IPS-20b (cell line): ENCODE data around the gene SAC3D1.
A peak's percentile ranks its signal among the peaks of the same experiment; 100 is the strongest.

Source experiments
- H3K27ac ChIP-seq: one replicate; pipeline ENCODE4 v1.5.1; 2013; ENCODE audit warnings: low read length
- H3K27me3 ChIP-seq: 2 replicates; pipeline ENCODE4 v1.6.1; 2013; ENCODE audit warnings: mild to moderate bottlenecking, low read length, inconsistent platforms; ENCODE audit not compliant: insufficient read depth
- H3K36me3 ChIP-seq: 2 replicates; pipeline ENCODE4 v1.6.1; 2013; ENCODE audit warnings: low read depth, mild to moderate bottlenecking, inconsistent platforms, low read length, moderate library complexity; ENCODE audit not compliant: insufficient read depth
- H3K4me1 ChIP-seq: 2 replicates; pipeline ENCODE4 v1.6.1; 2013; ENCODE audit warnings: mild to moderate bottlenecking, control low read depth, inconsistent platforms, low read length, moderate library complexity; ENCODE audit not compliant: insufficient read depth
- H3K4me3 ChIP-seq: 2 replicates; pipeline ENCODE4 v1.5.1; 2013; ENCODE audit warnings: mild to moderate bottlenecking, low read length, inconsistent platforms
- H3K9ac ChIP-seq: 2 replicates; pipeline ENCODE4 v1.6.1; 2013; ENCODE audit warnings: low read depth, mild to moderate bottlenecking, inconsistent platforms, low read length, moderate library complexity
- H3K9me3 ChIP-seq: 2 replicates; pipeline ENCODE4 v1.6.1; 2013; ENCODE audit warnings: mild to moderate bottlenecking, low read depth, low read length, inconsistent platforms; ENCODE audit not compliant: insufficient read depth

Gene SAC3D1

DNA sequence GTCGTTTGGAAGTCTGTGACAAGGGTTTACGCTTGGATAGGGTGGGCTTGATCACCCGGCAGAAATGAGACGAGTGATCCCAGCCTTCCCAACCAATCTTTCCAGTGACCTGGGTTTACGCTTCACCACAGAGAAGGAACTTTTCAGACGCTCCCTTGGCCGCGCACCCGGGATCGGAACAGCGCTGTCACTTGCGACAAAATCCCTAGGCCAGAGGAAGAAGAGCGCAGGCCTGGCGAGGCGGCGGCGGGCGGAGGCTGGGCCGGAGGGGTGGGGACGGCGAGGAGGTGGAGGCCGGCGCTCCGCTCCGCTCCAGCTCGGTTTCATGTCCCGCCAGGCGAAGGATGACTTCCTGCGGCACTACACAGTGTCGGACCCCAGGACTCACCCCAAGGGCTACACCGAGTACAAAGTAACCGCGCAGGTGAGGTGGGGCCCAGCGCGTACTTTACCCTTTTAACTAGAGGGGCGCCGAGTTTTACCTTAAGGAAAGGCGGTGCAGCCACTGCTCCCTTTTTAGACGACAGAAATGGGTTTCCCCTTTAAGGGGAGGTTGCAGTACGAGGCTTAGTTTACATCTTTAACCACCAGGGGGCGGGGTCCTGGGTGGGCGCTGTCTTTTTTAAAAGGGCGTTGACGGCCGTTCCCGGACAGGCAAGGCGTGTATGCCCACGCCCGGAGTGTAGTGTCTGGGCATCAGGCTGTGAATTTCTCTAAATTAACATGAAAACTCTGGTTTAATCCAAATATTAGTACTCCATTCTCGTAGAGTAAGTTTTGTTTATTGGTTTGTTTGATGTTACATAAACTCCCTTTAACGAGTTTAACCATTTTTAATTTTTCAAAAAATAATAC lies 13.6 kb upstream of the SAC3D1 start, which contains the start of gene SNX15:
Gene SNX15 (plus strand): TSS at position 227 of the 855 bp plus-strand sequence. CDS start 99 bp downstream, at position 326.
- H3K27ac ChIP-seq = peak within 1 kb of the TSS; percentile 51
- H3K9me3 ChIP-seq = no peaks in the 10 kb centered on the region
- peak within 1 kb of the TSS; percentile 51; the same call in 1 of the 2 replicates for H3K9ac ChIP-seq
- peak within 1 kb of the TSS; percentile 66 for H3K4me3 ChIP-seq
- H3K27me3 ChIP-seq = no peaks in the 10 kb centered on the region
- peaks cover 5% of the 10 kb centered on the region; the same call in 1 of the 2 replicates for H3K4me1 ChIP-seq
- H3K36me3 ChIP-seq = no peaks in the 10 kb centered on the region

GRCh38 chr11:65032216-65032615 lies 8.8 kb upstream of the SAC3D1 start:
- Histone ChIP-seq H3K4me1 (peaks cover 5% of the 10 kb centered on the region; the same call in 1 of the 2 replicates), H3K4me3 (no peak overlapping the region), H3K36me3 (no peaks in the 10 kb centered on the region; the same call in 1 of the 2 replicates), H3K27me3 (no peaks in the 10 kb centered on the region), H3K9me3 (no peaks in the 10 kb centered on the region), H3K27ac (no peak overlapping the region), H3K9ac (no peak overlapping the region)

DNA sequence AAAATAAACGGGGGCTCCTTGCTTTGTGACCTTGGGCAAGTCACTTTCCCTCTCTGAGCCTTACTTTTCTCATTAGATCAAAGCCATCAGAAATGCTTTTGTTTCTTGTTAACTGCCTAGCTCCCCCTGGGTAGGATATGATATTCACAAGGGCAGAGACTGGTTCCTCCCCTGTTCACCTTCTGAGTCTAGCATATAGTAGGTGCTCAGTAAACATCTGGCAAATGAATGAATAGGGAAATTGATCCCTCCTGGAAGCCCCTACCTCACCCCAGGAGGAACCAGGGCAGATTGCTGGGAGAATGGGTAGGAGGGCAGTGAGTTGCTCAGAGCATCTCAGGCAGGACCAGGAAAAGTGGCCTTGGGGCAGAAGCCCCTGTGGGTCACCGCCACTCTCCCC lies 6.6 kb upstream of the SAC3D1 start:
- Histone ChIP-seq H3K9ac (no peak overlapping the region), H3K27me3 (no peaks in the 10 kb centered on the region), H3K9me3 (no peaks in the 10 kb centered on the region), H3K36me3 (peaks cover 7% of the 10 kb centered on the region), H3K4me3 (no peak overlapping the region), H3K4me1 (no peaks in the 10 kb centered on the region), H3K27ac (no peak overlapping the region)

DNA sequence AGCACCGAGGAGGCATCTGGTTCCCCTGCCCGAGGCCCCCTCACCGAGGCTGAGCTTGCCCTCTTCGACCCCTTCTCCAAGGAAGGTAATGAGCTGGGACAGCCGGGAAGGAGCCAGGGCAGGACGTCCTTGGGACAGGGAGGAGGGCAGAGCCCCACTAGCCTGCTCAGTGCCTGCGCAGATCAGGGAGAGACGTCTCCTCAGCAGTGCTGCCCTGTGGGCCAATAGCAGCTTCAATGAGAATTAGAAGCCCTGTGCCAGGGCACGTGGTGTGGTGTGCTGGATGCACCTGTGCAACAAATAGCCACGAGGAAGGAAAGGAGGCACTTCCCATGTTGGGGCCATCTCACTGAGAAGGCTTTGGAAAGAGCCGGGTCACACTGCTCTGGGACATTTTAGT lies 5.4 kb upstream of the SAC3D1 start:
- Histone ChIP-seq H3K27me3 (no peaks in the 10 kb centered on the region), H3K27ac (no peak overlapping the region), H3K9me3 (no peaks in the 10 kb centered on the region), H3K9ac (no peak overlapping the region), H3K36me3 (peaks cover 7% of the 10 kb centered on the region), H3K4me3 (no peak overlapping the region), H3K4me1 (no peaks in the 10 kb centered on the region)

GRCh38 chr11:65036931-65037330 lies 4.1 kb upstream of the SAC3D1 start:
- H3K4me1 ChIP-seq = no peaks in the 10 kb centered on the region
- H3K9ac ChIP-seq = no peak overlapping the region
- peaks cover 7% of the 10 kb centered on the region for H3K36me3 ChIP-seq
- H3K27ac ChIP-seq = no peak overlapping the region
- H3K4me3 ChIP-seq = no peak overlapping the region
- no peaks in the 10 kb centered on the region for H3K27me3 ChIP-seq
- H3K9me3 ChIP-seq = no peaks in the 10 kb centered on the region

DNA sequence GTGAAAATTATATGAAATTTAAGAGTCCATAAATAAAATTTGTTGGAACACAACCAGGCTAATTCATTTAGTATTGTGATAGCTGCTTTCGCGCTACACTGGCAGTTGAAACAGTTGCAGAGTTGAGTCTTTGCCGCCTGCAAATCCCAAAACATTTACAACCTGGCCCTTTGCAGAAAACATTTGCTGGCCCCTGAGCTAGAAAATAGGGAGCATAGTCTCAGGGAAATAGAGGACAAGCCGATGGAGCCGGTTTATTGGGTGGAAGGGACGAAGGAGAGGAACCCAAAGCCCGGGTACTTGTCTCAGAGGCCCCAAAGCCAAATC lies 527 bp upstream of the SAC3D1 start:
- Histone ChIP-seq H3K4me1 (no peaks in the 10 kb centered on the region), H3K9me3 (no peaks in the 10 kb centered on the region), H3K9ac (peak overlapping the region; percentile 74; the same call in 1 of the 2 replicates), H3K27ac (no peak overlapping the region), H3K27me3 (no peaks in the 10 kb centered on the region), H3K36me3 (peaks cover 29% of the 10 kb centered on the region), H3K4me3 (peak overlapping the region; percentile 91)

DNA sequence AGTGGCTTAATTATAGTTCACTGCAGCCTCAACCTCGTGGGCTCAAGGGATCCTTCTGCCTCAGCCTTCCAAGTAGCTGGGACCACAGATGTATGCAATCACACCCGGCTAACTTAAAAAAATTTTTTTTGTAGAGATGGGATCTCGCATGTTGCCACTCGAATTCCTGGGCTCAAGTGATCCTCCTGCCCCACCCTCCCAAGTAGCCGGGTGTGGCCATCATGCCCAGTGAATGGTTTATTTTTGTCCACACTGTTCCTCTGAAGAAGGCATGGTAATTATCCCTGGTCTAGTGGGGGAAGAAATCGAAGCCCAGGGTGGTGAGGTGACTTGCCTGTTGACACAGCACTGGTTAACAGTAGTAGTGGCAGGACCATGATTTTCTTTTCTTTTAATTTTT lies 1.9 kb downstream of the SAC3D1 start:
- Histone ChIP-seq H3K27me3 (no peaks in the 10 kb centered on the region; the same call in 1 of the 2 replicates), H3K36me3 (peaks cover 27% of the 10 kb centered on the region), H3K9ac (no peak overlapping the region), H3K27ac (no peak overlapping the region), H3K4me1 (no peaks in the 10 kb centered on the region), H3K4me3 (peak overlapping the region; percentile 91; the same call in 1 of the 2 replicates), H3K9me3 (no peaks in the 10 kb centered on the region)

DNA sequence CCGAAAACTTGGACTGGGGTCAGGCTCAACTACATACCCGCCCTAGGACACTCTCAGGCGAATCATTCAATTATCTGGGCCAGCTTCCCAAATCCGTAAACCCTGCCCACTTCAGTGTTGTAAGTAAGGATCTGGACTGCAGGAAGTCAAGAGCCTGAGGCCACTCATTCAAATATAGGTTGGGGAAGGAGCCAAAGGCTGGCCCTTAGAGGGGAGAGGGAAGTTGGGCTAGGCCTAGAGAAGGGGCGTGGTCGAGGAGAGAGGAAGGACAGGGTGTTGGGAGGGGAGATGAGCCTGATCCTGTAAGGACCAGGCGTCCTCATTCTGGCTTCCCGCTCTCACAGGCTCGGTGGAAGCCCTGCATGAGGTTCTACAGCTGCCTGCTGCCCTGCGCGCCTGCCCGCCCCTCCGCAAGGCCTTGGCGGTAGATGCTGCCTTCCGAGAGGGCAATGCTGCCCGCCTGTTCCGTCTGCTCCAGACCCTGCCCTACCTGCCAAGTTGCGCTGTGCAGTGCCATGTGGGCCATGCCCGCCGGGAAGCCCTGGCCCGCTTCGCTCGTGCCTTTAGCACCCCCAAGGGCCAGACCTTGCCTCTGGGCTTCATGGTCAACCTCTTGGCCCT lies 3.0 kb downstream of the SAC3D1 start:
- no peaks in the 10 kb centered on the region for H3K4me1 ChIP-seq
- no peak overlapping the region for H3K27ac ChIP-seq
- H3K27me3 ChIP-seq = peaks cover 4% of the 10 kb centered on the region; the same call in 1 of the 2 replicates
- no peaks in the 10 kb centered on the region for H3K9me3 ChIP-seq
- no peak overlapping the region for H3K4me3 ChIP-seq
- peaks cover 22% of the 10 kb centered on the region for H3K36me3 ChIP-seq
- no peak overlapping the region for H3K9ac ChIP-seq

GRCh38 chr11:65045061-65045460 lies 4.1 kb downstream of the SAC3D1 start:
- no peaks in the 10 kb centered on the region for H3K9me3 ChIP-seq

GRCh38 chr11:65045728-65046127 lies 4.7 kb downstream of the SAC3D1 start:
- Histone ChIP-seq H3K9me3 (no peaks in the 10 kb centered on the region), H3K4me3 (no peak overlapping the region), H3K27me3 (peaks cover 4% of the 10 kb centered on the region; the same call in 1 of the 2 replicates), H3K27ac (no peak overlapping the region), H3K36me3 (peaks cover 22% of the 10 kb centered on the region), H3K4me1 (no peaks in the 10 kb centered on the region), H3K9ac (no peak overlapping the region)

More at GRCh38 chr11:65045061-65045460, 4.1 kb downstream of the SAC3D1 start:
- H3K27ac ChIP-seq = no peak overlapping the region
- H3K36me3 ChIP-seq = peaks cover 22% of the 10 kb centered on the region
- H3K4me3 ChIP-seq = no peak overlapping the region
- H3K4me1 ChIP-seq = no peaks in the 10 kb centered on the region
- peaks cover 4% of the 10 kb centered on the region; the same call in 1 of the 2 replicates for H3K27me3 ChIP-seq
- H3K9ac ChIP-seq = no peak overlapping the region

DNA sequence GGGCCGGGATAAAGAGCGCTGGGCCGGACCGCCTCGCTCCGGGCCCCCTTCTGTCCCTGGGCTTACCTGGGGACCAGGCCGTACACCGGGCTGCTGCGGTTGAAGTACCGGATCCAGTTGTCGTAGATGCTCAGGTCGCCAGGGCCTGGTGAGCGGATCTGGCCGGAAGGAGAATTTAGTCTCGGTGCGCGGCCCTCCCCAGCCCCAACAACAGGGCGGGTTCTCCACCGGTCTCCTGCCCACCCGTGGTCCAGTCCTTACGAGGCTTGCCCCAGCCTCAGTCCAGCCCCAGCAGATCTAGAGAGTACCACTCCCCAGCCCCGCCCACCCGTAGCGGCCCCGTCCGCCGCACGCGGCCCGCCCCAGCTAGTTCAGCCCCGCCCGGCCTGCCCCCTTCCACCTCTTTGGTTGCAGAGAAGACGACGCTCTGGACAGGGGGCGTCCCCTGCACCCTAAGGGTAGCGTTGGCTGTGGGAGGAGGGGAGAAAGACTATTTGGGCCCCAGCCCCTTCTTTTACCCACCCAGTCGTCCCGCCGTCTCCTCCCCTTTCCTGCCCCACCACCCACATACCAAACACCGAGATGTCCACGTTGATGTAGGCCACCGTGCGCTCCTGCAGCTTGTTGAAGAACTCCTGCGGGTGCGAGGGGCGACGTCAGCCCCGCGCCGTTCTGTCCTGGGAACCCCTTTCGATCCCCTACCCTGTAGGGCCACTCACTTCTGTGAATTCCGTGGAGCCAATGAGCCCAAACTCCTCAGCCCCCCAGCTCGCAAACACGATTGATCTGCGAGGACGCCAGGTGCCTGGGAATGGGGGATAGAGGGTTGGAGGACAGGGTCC lies 6.8 kb downstream of the SAC3D1 start:
- Histone ChIP-seq H3K27me3 (peaks cover 4% of the 10 kb centered on the region; the same call in 1 of the 2 replicates), H3K9ac (no peak overlapping the region), H3K27ac (no peak overlapping the region), H3K4me1 (no peaks in the 10 kb centered on the region), H3K36me3 (peaks cover 22% of the 10 kb centered on the region), H3K4me3 (peak overlapping the region; percentile 43; the same call in 1 of the 2 replicates), H3K9me3 (no peaks in the 10 kb centered on the region)
